ENCODE results near the gene CD48. TPM values are rescaled to one million over a fixed set of nuclear protein-coding genes. Genes with fewer than 3 reads are reported as not detected.

CD48 gene
- total RNA-seq, 8 experiments from 2014 or later, result 0.05 to 1.3 (median 0.32) TPM; not detected in 4

GRCh38 chr1:160667896-160668295, 43.7 kb downstream of the CD48 start:
- no peaks in the 10 kb centered on the region for H3K4me1 ChIP-seq (replicated peaks in 1 of 2)
- no peak overlapping the region for H3K4me3 ChIP-seq
- in situ Hi-C loops (cut with MboI; ENCODE audit: low pct_unique_long_range_greater_than_20kb in 2 of 9, low sequenced_read_pairs in 9 of 9, unreplicated experiment in 9 of 9), result no loop called here
- ATAC-seq (replicated peaks in 6 of 8), result no peak
- WGBS, 10 experiments, result 6 to 89% (median 57%) methylated on average over 2 of the region's 2 CpGs
- no peak overlapping the region for H3K27ac ChIP-seq

DNA sequence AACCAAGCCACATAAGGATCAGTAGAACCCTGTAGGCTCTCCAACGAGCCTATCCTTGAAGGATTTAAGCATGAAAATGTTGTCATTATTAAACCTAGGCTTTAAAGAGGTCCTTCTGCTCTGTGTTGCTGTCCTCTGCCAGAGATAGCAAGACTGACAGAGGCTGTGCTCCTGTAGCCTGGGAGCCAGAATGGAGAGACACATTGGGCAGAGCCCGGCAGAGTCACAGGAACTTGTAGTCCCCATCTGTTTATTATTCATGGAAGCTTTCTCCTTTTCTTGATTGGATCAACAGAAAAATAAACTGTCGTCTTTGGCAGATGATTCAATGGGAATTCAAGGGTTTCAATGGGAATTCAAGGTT, 45.6 kb downstream of the CD48 start:
- in situ Hi-C loops (cut with MboI; ENCODE audit: low pct_unique_long_range_greater_than_20kb in 2 of 9, low sequenced_read_pairs in 9 of 9, unreplicated experiment in 9 of 9), result no loop called here
- WGBS, 10 experiments, result 0 to 80% (median 50%) methylated on average over 1 to 3 of the region's 3 CpGs; no CpG with 5 or more reads in 1 of the 10 experiments
- H3K27ac ChIP-seq, result no peak overlapping the region
- no peak for ATAC-seq (replicated peaks in 6 of 8)
- no peaks in the 10 kb centered on the region for H3K4me1 ChIP-seq (replicated peaks in 1 of 2)
- no peak overlapping the region for H3K4me3 ChIP-seq

GRCh38 chr1:160665330-160666078, 46.1 kb downstream of the CD48 start:
- ATAC-seq (replicated peaks in 6 of 8), result peak in 3 of 8 experiments; percentile 14 to 82 (median 42)
- Histone ChIP-seq H3K27ac (no peak overlapping the region), H3K4me3 (no peak overlapping the region), H3K4me1 (replicated peaks in 1 of 2) (no peaks in the 10 kb centered on the region)
- 0 to 57% (median 27%) methylated on average over 1 to 6 of the region's 6 CpGs for WGBS, 10 experiments
- in situ Hi-C loops (cut with MboI; ENCODE audit: low pct_unique_long_range_greater_than_20kb in 2 of 9, low sequenced_read_pairs in 9 of 9, unreplicated experiment in 9 of 9), result no loop called here

DNA sequence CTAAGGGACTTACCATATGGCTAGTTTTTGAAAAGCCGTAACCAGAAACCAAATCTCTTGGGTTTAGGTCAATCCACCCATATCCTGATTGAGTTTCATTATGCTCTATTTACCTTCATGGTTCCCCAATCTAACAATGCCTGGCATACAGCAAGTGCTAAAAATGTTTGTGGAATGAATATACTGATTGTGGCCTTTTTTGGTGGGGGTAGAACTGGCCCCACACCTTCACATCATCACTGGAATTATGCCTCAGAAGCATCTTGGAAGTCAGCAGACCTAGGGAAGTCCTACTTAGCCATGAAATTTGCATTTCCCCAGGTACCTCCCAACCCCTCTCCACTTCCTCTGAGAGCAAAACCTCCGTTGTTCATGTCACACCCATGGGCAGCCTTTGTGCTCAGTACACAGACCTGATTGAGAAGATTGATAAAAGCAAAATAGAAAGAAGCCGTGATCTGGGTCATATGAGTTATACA, 47.0 kb downstream of the CD48 start:
- H3K27ac ChIP-seq, result no peak overlapping the region
- WGBS, 10 experiments, result 0 to 100% (median 64%) methylated on average over 1 to 3 of the region's 3 CpGs; no CpG with 5 or more reads in 1 of the 10 experiments
- H3K4me1 ChIP-seq (replicated peaks in 1 of 2), result no peaks in the 10 kb centered on the region
- in situ Hi-C loops (cut with MboI; ENCODE audit: low pct_unique_long_range_greater_than_20kb in 2 of 9, low sequenced_read_pairs in 9 of 9, unreplicated experiment in 9 of 9), result no loop called here
- peak in 2 of 8 experiments; percentile 21 to 24 for ATAC-seq (replicated peaks in 6 of 8)
- no peak overlapping the region for H3K4me3 ChIP-seq

DNA sequence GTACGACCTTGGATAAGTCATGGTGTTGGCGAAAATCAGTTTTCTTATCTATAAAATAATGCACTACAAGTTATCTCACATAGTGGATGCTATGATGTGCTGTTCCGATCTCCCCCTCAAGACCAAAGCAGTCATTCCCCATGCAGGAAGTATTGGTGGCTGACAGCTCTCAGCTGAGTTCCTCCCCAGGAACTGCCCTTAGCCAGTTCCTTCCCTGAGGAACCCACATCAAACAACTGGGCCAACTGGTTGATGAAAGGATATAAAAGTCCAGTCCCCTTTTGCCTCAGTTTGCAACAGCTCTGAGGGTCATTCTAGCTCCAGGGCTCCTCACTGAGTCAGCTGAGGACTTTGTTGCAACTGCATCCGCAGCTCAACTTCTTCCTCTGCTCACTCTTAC, 48.7 kb downstream of the CD48 start:
- no peak overlapping the region for H3K27ac ChIP-seq
- H3K4me3 ChIP-seq, result no peak overlapping the region
- no peaks in the 10 kb centered on the region for H3K4me1 ChIP-seq (replicated peaks in 1 of 2)
- 0 to 92% (median 78%) methylated on average over 2 to 4 of the region's 4 CpGs for WGBS, 10 experiments
- in situ Hi-C loops (cut with MboI; ENCODE audit: low pct_unique_long_range_greater_than_20kb in 2 of 9, low sequenced_read_pairs in 9 of 9, unreplicated experiment in 9 of 9), result no loop called here
- ATAC-seq (replicated peaks in 6 of 8), result no peak

GRCh38 chr1:160659566-160659965, 52.1 kb downstream of the CD48 start:
- ATAC-seq (replicated peaks in 6 of 8), result no peak
- WGBS, 10 experiments, result 11 to 100% (median 89%) methylated on average over 1 to 4 of the region's 4 CpGs; no CpG with 5 or more reads in 1 of the 10 experiments
- no peaks in the 10 kb centered on the region for H3K4me1 ChIP-seq (replicated peaks in 1 of 2)
- no peak overlapping the region for H3K27ac ChIP-seq
- in situ Hi-C loops (cut with MboI; ENCODE audit: low pct_unique_long_range_greater_than_20kb in 2 of 9, low sequenced_read_pairs in 9 of 9, unreplicated experiment in 9 of 9), result no loop called here
- H3K4me3 ChIP-seq, result no peak overlapping the region

GRCh38 chr1:160658814-160659193, 52.8 kb downstream of the CD48 start:
- in situ Hi-C loops (cut with MboI; ENCODE audit: low pct_unique_long_range_greater_than_20kb in 2 of 9, low sequenced_read_pairs in 9 of 9, unreplicated experiment in 9 of 9), result no loop called here
- Histone ChIP-seq H3K4me1 (replicated peaks in 1 of 2) (no peaks in the 10 kb centered on the region), H3K27ac (no peak overlapping the region), H3K4me3 (no peak overlapping the region)
- 43 to 100% (median 89%) methylated on average over 1 to 2 of the region's 2 CpGs; no CpG with 5 or more reads in 4 of the 10 experiments for WGBS, 10 experiments
- ATAC-seq (replicated peaks in 6 of 8), result peak in 3 of 8 experiments; percentile 64 to 81 (median 65)

DNA sequence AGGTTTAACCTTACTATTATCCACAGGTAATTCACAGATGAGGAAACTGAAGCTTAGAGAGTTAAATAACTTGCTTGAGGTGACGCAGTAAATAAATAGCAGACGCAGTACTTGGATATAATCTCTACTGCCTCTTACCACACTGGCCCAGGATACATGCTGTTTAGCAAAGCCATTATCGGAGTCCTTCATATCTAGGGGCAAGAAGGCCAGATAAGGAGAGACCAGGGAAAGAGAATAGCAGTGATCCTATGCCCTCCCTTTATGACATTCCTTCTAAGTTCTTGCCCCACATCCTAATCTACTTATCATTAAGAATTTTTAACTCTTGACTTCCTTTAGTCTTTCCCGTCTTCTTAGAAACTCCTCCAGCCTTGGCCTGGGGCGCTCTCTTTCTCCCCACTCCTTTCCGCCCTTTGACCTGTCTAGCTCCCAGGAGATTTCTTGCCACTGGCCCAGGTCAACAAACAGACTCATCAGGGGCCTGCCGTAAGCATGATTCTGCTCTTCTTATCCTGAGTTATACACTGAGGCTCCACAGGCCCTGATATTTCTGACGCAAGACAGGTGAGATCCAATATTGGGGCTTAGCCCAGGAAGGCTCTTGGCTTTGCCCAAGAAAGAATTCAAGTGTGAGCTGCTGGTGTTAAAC, 53.3 kb downstream of the CD48 start:
- in situ Hi-C loops (cut with MboI; ENCODE audit: low pct_unique_long_range_greater_than_20kb in 2 of 9, low sequenced_read_pairs in 9 of 9, unreplicated experiment in 9 of 9), result no loop called here
- no peak for ATAC-seq (replicated peaks in 6 of 8)
- H3K27ac ChIP-seq, result no peak overlapping the region
- no peak overlapping the region for H3K4me3 ChIP-seq
- 25 to 100% (median 90%) methylated on average over 1 to 8 of the region's 8 CpGs for WGBS, 10 experiments
- H3K4me1 ChIP-seq (replicated peaks in 1 of 2), result no peaks in the 10 kb centered on the region

DNA sequence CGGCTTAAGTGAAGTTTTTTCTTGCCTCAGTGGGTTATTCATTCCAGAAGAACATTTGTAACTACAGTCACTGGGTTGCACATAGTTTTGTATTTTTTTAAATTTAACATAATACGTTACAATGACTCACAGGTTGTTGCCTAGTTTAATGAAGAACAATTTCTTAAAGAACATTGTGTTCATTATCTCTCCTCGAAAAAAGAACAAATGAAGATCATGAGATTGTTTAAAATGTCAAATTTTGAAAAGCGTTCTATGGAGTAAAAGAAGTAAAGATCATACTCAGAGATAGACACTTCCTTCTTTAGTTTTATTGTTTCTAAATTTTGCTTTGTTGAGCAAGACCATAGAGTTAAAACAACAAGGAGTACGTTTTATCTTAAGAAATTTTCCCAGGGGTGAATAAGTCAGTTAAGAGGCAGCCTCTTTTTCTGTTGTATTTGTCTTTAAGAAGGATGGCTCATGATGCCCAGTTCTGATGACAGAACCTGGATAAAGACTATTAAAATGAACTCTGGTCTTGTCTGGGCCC, 54.3 kb downstream of the CD48 start:
- in situ Hi-C loops (cut with MboI; ENCODE audit: low pct_unique_long_range_greater_than_20kb in 2 of 9, low sequenced_read_pairs in 9 of 9, unreplicated experiment in 9 of 9), result no loop called here
- ATAC-seq (replicated peaks in 6 of 8), result peak in 1 of 8 experiments; percentile 75
- H3K4me1 ChIP-seq (replicated peaks in 1 of 2), result peaks cover 2 to 5% of the 10 kb centered on the region in 2 donors
- no peak overlapping the region for H3K27ac ChIP-seq
- WGBS, 10 experiments, result 12 to 89% (median 66%) methylated on average over 3 to 5 of the region's 5 CpGs
- H3K4me3 ChIP-seq, result no peak overlapping the region

DNA sequence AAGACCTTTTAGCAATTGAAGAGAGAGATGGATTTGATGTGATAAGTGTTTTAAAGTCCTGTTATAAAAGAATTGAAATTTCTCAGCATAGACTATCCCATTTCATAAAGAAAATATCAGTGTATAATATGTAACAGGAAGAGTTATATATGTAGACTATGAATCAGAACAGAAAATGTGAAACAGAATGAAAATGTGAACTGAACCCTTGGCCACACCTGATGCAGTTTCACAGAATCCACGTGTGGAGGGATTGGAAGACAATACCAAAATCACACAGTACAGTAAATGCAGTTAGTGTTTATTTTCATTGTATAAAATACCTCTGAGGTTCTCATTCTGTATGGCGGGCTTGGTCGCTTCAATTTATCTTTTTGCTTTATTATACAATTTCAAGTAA, 54.9 kb downstream of the CD48 start:
- in situ Hi-C loops (cut with MboI; ENCODE audit: low pct_unique_long_range_greater_than_20kb in 2 of 9, low sequenced_read_pairs in 9 of 9, unreplicated experiment in 9 of 9), result no loop called here
- peaks cover 7 to 10% of the 10 kb centered on the region in 2 donors for H3K4me1 ChIP-seq (replicated peaks in 1 of 2)
- no peak overlapping the region for H3K4me3 ChIP-seq
- no peak overlapping the region for H3K27ac ChIP-seq
- WGBS, 10 experiments, result 3 to 95% (median 83%) methylated on average over 1 to 3 of the region's 3 CpGs
- no peak for ATAC-seq (replicated peaks in 6 of 8)

DNA sequence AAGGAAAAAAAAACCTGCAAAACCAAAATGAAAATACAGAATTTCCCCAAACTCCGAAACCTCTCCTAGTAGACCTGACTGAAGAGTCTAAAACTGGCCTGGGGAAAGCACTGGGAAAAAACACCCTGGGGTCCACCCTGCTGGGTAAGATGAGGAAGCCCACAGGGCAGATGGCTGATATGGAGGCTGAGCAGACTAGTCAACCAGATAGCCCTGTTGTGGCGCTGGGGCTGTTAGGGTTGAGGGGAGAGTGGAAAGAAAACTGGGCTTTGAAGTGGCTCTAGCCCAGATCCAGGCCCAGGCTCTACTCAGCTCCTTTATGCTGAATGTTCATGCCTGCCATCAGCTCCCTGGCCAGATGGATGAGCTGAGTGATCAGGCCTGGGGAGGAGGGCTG, 58.0 kb downstream of the CD48 start:
- H3K27ac ChIP-seq, result no peak overlapping the region
- in situ Hi-C loops (cut with MboI; ENCODE audit: low pct_unique_long_range_greater_than_20kb in 2 of 9, low sequenced_read_pairs in 9 of 9, unreplicated experiment in 9 of 9), result no loop called here
- ATAC-seq (replicated peaks in 6 of 8), result no peak

GRCh38 chr1:160652924-160653619, 58.5 kb downstream of the CD48 start:
- ATAC-seq (replicated peaks in 6 of 8), result no peak
- Histone ChIP-seq H3K4me1 (replicated peaks in 1 of 2) (peaks cover 7 to 10% of the 10 kb centered on the region in 2 donors), H3K27ac (no peak overlapping the region), H3K4me3 (no peak overlapping the region)
- 0 to 100% (median 88%) methylated on average over 2 to 9 of the region's 9 CpGs; no CpG with 5 or more reads in 3 of the 10 experiments for WGBS, 10 experiments
- in situ Hi-C loops (cut with MboI; ENCODE audit: low pct_unique_long_range_greater_than_20kb in 2 of 9, low sequenced_read_pairs in 9 of 9, unreplicated experiment in 9 of 9), result no loop called here

More for the DNA sequence above, 58.0 kb downstream of the CD48 start:
- Histone ChIP-seq H3K4me3 (no peak overlapping the region), H3K4me1 (replicated peaks in 1 of 2) (peaks cover 7 to 10% of the 10 kb centered on the region in 2 donors)
- 0 to 100% (median 64%) methylated on average over 1 to 2 of the region's 2 CpGs; no CpG with 5 or more reads in 4 of the 10 experiments for WGBS, 10 experiments

Measured in motor neuron (in vitro differentiated cells).